H9 (cell line): Measurements from ENCODE around the gene SRGAP3. TPM values are rescaled to one million over a fixed set of nuclear protein-coding genes. Genes with fewer than 3 reads are reported as not detected.

Source experiments
- DNase-seq: peaks from one replicate; pipeline ENCODE4 v3.0.0-alpha.2; 2017
- H2AFZ ChIP-seq: one replicate; pipeline ENCODE4 v1.6.1; 2013; ENCODE audit warnings: mild to moderate bottlenecking, low read length, control low read depth, moderate library complexity
- H2AK5ac ChIP-seq: 2 replicates; pipeline ENCODE4 v1.6.1; 2013; ENCODE audit warnings: low read length, control low read depth, mixed read lengths; ENCODE audit not compliant: insufficient read length
- H2BK120ac ChIP-seq: one replicate; pipeline ENCODE4 v1.6.1; 2013; ENCODE audit warnings: low read depth, mild to moderate bottlenecking, low read length, control low read depth, inconsistent platforms; ENCODE audit not compliant: poor library complexity, severe bottlenecking
- H2BK12ac ChIP-seq: 2 replicates; pipeline ENCODE4 v1.6.1; 2013; ENCODE audit warnings: low read length, control low read depth, mixed read lengths, low read depth; ENCODE audit not compliant: insufficient read length
- H2BK15ac ChIP-seq: 2 replicates; pipeline ENCODE4 v1.6.1; 2013; ENCODE audit warnings: low read depth, low read length, control low read depth
- H2BK20ac ChIP-seq: one replicate; pipeline ENCODE4 v1.6.1; 2013; ENCODE audit warnings: low read depth, mild to moderate bottlenecking, low read length, control low read depth, inconsistent platforms; ENCODE audit not compliant: poor library complexity, severe bottlenecking
- H2BK5ac ChIP-seq: 2 replicates; pipeline ENCODE4 v1.6.1; 2013; ENCODE audit warnings: low read length, control low read depth, mixed read lengths; ENCODE audit not compliant: insufficient read length
- H3K14ac ChIP-seq: 2 replicates; pipeline ENCODE4 v1.6.1; 2013; ENCODE audit warnings: low read length, control low read depth; ENCODE audit not compliant: insufficient read depth
- H3K18ac ChIP-seq: 2 replicates; pipeline ENCODE4 v1.6.1; 2013; ENCODE audit warnings: low read depth, mild to moderate bottlenecking, mixed read lengths, low read length, control low read depth; ENCODE audit not compliant: insufficient read length
- H3K23ac ChIP-seq: 2 replicates; pipeline ENCODE4 v1.6.1; 2013; ENCODE audit warnings: low read length, control low read depth, mixed read lengths, low read depth; ENCODE audit not compliant: insufficient read length
- H3K23me2 ChIP-seq: 2 replicates; pipeline ENCODE4 v1.6.1; 2013; ENCODE audit warnings: low read depth, mild to moderate bottlenecking, mixed read lengths, low read length, control low read depth; ENCODE audit not compliant: insufficient read length, poor library complexity, severe bottlenecking
- H3K27ac ChIP-seq: 2 replicates; pipeline ENCODE4 v1.5.1; 2013; ENCODE audit warnings: low read length, control low read depth, mixed read lengths, low read depth; ENCODE audit not compliant: insufficient read length
- H3K27me3 ChIP-seq: 2 replicates; pipeline ENCODE4 v1.6.1; 2013; ENCODE audit warnings: low read length, control low read depth, inconsistent platforms; ENCODE audit not compliant: insufficient read depth
- H3K4ac ChIP-seq: 2 replicates; pipeline ENCODE4 v1.6.1; 2013; ENCODE audit warnings: low read depth, mild to moderate bottlenecking, control low read depth, inconsistent platforms, low read length, moderate library complexity
- H3K4me1 ChIP-seq: 2 replicates; pipeline ENCODE4 v1.6.1; 2013; ENCODE audit warnings: low read length, control low read depth, inconsistent platforms; ENCODE audit not compliant: insufficient read depth
- H3K4me2 ChIP-seq: 2 replicates; pipeline ENCODE4 v1.6.1; 2013; ENCODE audit warnings: low read length, control low read depth, mixed read lengths; ENCODE audit not compliant: insufficient read length, insufficient read depth
- H3K56ac ChIP-seq: 2 replicates; pipeline ENCODE4 v1.6.1; 2013; ENCODE audit warnings: low read depth, mild to moderate bottlenecking, mixed read lengths, low read length, control low read depth; ENCODE audit not compliant: insufficient read length
- H3K79me1 ChIP-seq: 2 replicates; pipeline ENCODE4 v1.6.1; 2013; ENCODE audit warnings: low read depth, mild to moderate bottlenecking, moderate library complexity, low read length, control low read depth, inconsistent platforms; ENCODE audit not compliant: insufficient read depth, poor library complexity, severe bottlenecking
- H3K79me2 ChIP-seq: 2 replicates; pipeline ENCODE4 v1.6.1; 2013; ENCODE audit warnings: low read length, control low read depth, inconsistent platforms; ENCODE audit not compliant: insufficient read depth
- H3K9ac ChIP-seq: 2 replicates; pipeline ENCODE4 v1.6.1; 2013; ENCODE audit warnings: low read length, control low read depth, mixed read lengths; ENCODE audit not compliant: insufficient read length; ENCODE audit errors: extremely low read depth
- H3K9me3 ChIP-seq: one replicate; pipeline ENCODE4 v1.6.1; 2013; ENCODE audit warnings: low read depth, low read length, inconsistent platforms; ENCODE audit not compliant: control insufficient read depth
- H3T11ph ChIP-seq: one replicate; pipeline ENCODE4 v1.6.1; 2013; ENCODE audit warnings: mild to moderate bottlenecking, low read length, control low read depth, inconsistent platforms
- H4K20me1 ChIP-seq: one replicate; pipeline ENCODE4 v1.6.1; 2013; ENCODE audit not compliant: control insufficient read depth, insufficient read length, insufficient read depth
- H4K5ac ChIP-seq: 2 replicates; pipeline ENCODE4 v1.6.1; 2013; ENCODE audit warnings: low read depth, mild to moderate bottlenecking, mixed read lengths, low read length, control low read depth; ENCODE audit not compliant: insufficient read length
- H4K8ac ChIP-seq: replicated peaks from 2 replicates; pipeline ENCODE4 v1.6.1; 2013; ENCODE audit warnings: low read length, control low read depth, mixed read lengths, low read depth; ENCODE audit not compliant: insufficient read length
- H4K91ac ChIP-seq: 2 replicates; pipeline ENCODE4 v1.6.1; 2013; ENCODE audit warnings: low read depth, mild to moderate bottlenecking, moderate library complexity, mixed read lengths, low read length, control low read depth; ENCODE audit not compliant: insufficient read length
- H3K27ac Mint-ChIP-seq, 3 experiments: 2 replicates in 2 of 3; 3 replicates in 1 of 3; pipeline ENCODE4 v1.8.0; 2020 to 2021; ENCODE audit warnings: mixed read lengths in 3 of 3, mild to moderate bottlenecking in 1 of 3, moderate library complexity in 1 of 3
- H3K27me3 Mint-ChIP-seq: 2 replicates; pipeline ENCODE4 v1.8.0; 2021; ENCODE audit warnings: low read depth, mild to moderate bottlenecking, moderate library complexity, mixed read lengths
- H3K36me3 Mint-ChIP-seq, 3 experiments: 2 replicates in 2 of 3; 3 replicates in 1 of 3; pipeline ENCODE4 v1.8.0; 2020 to 2021; ENCODE audit warnings: low read depth in 3 of 3, mixed read lengths in 3 of 3; ENCODE audit not compliant: insufficient read depth in 1 of 3
- H3K4me1 Mint-ChIP-seq, 2 experiments: 2 replicates each; pipeline ENCODE4 v1.8.0; 2020; ENCODE audit warnings: mixed read lengths in 2 of 2
- H3K4me3 Mint-ChIP-seq, 2 experiments: 2 replicates in 1 of 2; 3 replicates in 1 of 2; pipeline ENCODE4 v1.8.0; 2020 to 2021; ENCODE audit warnings: mild to moderate bottlenecking in 2 of 2, mixed read lengths in 2 of 2, moderate library complexity in 1 of 2
- H3K9me3 Mint-ChIP-seq, 2 experiments: 2 replicates in 1 of 2; 3 replicates in 1 of 2; pipeline ENCODE4 v1.8.0; 2020; ENCODE audit warnings: mild to moderate bottlenecking in 2 of 2, mixed read lengths in 2 of 2, moderate library complexity in 1 of 2
- WGBS: extraction: QIAGEN DNeasy Blood & Tissue Kit; methylation state at CpG from one replicate; pipeline ENCODE4 v1.1.7; 2013; ENCODE audit warnings: missing lambda C conversion rate, low lambda C conversion rate, mixed read lengths; ENCODE audit not compliant: insufficient read length; ENCODE audit errors: extremely low coverage; 5-methylcytosine and 5-hydroxymethylcytosine counted together
- total RNA-seq: library from RNA; stranded (reverse); gene quantifications from 2 replicates; pipeline ENCODE4 v1.2.1, GENCODE V29; 2021
- TF ChIP-seq, protein P1 (sequence below): fragments of 200-600 bp; sonication (generic); conservative IDR thresholded peaks from 3 replicates; pipeline ENCODE4 v1.8.0; 2021; ENCODE audit warnings: antibody characterized with exemption, mild to moderate bottlenecking

The SRGAP3 gene
- total RNA-seq, 1 experiment from 2014 or later = 3.4 TPM

DNA sequence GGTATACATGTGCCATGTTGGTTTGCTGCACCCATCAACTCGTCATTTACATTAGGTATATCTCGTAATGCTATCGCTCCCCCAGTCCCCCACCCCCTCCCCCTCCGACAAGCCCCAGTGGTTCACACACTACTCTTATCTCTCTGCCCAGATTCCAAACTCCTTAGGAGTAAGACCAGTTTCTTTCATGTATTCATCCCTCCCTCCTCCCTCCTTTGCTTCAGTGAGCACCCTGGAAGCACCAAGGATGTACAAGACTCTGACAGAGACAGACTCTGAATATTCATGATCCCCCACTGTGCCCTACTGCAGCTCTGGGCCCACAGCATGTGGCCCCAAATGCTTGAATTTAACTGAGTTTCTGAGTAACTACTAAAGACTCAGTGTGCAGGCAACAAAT, 172.4 kb downstream of the SRGAP3 start:
- Histone ChIP-seq H3K14ac (no peak overlapping the region), H3K4me1 (peaks cover 8% of the 10 kb centered on the region; the same call in 1 of the 2 replicates), H3K9me3 (no peaks in the 10 kb centered on the region), H3K79me1 (no peaks in the 10 kb centered on the region), H3K4me2 (no peak overlapping the region), H4K5ac (no peak overlapping the region), H4K91ac (no peak overlapping the region), H3K56ac (no peak overlapping the region), H3K18ac (no peak overlapping the region), H3K79me2 (no peaks in the 10 kb centered on the region), H2AFZ (no peak overlapping the region), H2BK20ac (no peak overlapping the region), H2BK5ac (no peak overlapping the region), H3K23ac (no peak overlapping the region), H2BK120ac (no peak overlapping the region), H3K23me2 (no peaks in the 10 kb centered on the region), H4K20me1 (no peaks in the 10 kb centered on the region), H3K27ac (no peak overlapping the region), H3T11ph (no peak overlapping the region), H2BK12ac (no peak overlapping the region), H2BK15ac (no peak overlapping the region), H3K27me3 (no peaks in the 10 kb centered on the region), H3K9ac (no peak overlapping the region), H2AK5ac (no peak overlapping the region), H4K8ac (no peak overlapping the region), H3K4ac (no peak overlapping the region)
- Mint-ChIP-seq H3K36me3 (peaks cover 12 to 23% (median 16%) of the 10 kb centered on the region in 3 experiments), H3K4me3 (no peak overlapping the region), H3K27ac (no peak overlapping the region; a peak in 2 of 7 replicates), H3K27me3 (0 out of 2 replicates have a peak, but pooled peaks cover 2% of the 10 kb centered on the region), H3K4me1 (peaks cover 34 to 37% of the 10 kb centered on the region in 2 experiments), H3K9me3 (peaks cover 17 to 20% of the 10 kb centered on the region in 2 experiments)
- no CpG with 5 or more reads among the region's 4 CpGs for WGBS
- no peak for DNase-seq
- TF ChIP-seq, protein P1, sequence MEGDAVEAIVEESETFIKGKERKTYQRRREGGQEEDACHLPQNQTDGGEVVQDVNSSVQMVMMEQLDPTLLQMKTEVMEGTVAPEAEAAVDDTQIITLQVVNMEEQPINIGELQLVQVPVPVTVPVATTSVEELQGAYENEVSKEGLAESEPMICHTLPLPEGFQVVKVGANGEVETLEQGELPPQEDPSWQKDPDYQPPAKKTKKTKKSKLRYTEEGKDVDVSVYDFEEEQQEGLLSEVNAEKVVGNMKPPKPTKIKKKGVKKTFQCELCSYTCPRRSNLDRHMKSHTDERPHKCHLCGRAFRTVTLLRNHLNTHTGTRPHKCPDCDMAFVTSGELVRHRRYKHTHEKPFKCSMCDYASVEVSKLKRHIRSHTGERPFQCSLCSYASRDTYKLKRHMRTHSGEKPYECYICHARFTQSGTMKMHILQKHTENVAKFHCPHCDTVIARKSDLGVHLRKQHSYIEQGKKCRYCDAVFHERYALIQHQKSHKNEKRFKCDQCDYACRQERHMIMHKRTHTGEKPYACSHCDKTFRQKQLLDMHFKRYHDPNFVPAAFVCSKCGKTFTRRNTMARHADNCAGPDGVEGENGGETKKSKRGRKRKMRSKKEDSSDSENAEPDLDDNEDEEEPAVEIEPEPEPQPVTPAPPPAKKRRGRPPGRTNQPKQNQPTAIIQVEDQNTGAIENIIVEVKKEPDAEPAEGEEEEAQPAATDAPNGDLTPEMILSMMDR = no peak
